HCT116 (cell line): ENCODE results near the gene WDR88. TPM values are rescaled to one million over a fixed set of nuclear protein-coding genes. Genes with fewer than 3 reads are reported as not detected.

ENCODE experiments used
- ATAC-seq: fragments of 200-7000 bp; cut with Tn5 transposase; 2 replicates; pipeline ENCODE4 v1.9.1; 2020; ENCODE audit warnings: mild to moderate bottlenecking, moderate library complexity
- BruUV-seq: library from RNA; stranded (reverse); fragments of 400-500 nt; replicated peaks from 2 replicates; lab custom pipeline; 2021; lab: Mats Ljungman, UMichigan
- CTCF ChIA-PET: fragments of 300-600 bp; sonication (Branson Sonifier 250); formaldehyde crosslinking; loops from one replicate; lab custom pipeline; 2021; ENCODE audit warnings: antibody characterized with exemption; lab: Charles Lee
- POLR2A ChIA-PET: fragments of 300-600, 350-600 bp; sonication (Branson Sonifier 250); formaldehyde crosslinking; loops from one replicate; lab custom pipeline; 2021; ENCODE audit warnings: antibody characterized with exemption; lab: Charles Lee
- RAD21 ChIA-PET, 2 experiments: fragments of 300-600 bp; sonication (Branson Sonifier 250); formaldehyde crosslinking; loops; one replicate each; lab custom pipeline; 2023; ENCODE audit warnings: low total read pairs in 2 of 2; ENCODE audit not compliant: uncharacterized antibody in 2 of 2, unreplicated experiment in 2 of 2, low non-redundant PET in 1 of 2; lab: Charles Lee
- DNase-seq: peaks from one replicate; pipeline ENCODE4 v3.0.0-alpha.2; 2010; ENCODE audit warnings: low read depth, low spot score
- H2AFZ ChIP-seq: fragments of 200-600 bp; shearing (Covaris generic), sonication (generic); 2 replicates; pipeline ENCODE4 v1.6.1; 2017; ENCODE audit warnings: low read depth, mixed run types, mixed read lengths, antibody characterized with exemption, low read length; ENCODE audit not compliant: poor library complexity, severe bottlenecking
- H3K27ac ChIP-seq: 2 replicates; pipeline ENCODE4 v1.5.1; 2012; ENCODE audit warnings: low read depth, low read length
- H3K27me3 ChIP-seq: fragments of 200-600 bp; sonication (generic); 2 replicates; pipeline ENCODE4 v1.6.1; 2016; ENCODE audit warnings: mixed run types, low read length, mixed read lengths; ENCODE audit not compliant: insufficient read depth
- H3K36me3 ChIP-seq, 2 experiments: fragments of 200-500 bp in 1 of 2; fragments of 200-600 bp in 1 of 2; sonication (Bioruptor generic) in 1 of 2; sonication (generic) in 1 of 2; 2 replicates each; pipeline versions ENCODE4 v1.5.1 to v1.6.1; 2014 to 2016; ENCODE audit warnings: low read length in 2 of 2, inconsistent platforms in 1 of 2, mixed read lengths in 1 of 2, mixed run types in 1 of 2; ENCODE audit not compliant: insufficient read depth in 2 of 2, control insufficient read depth in 1 of 2
- H3K4me1 ChIP-seq, 2 experiments: fragments of 200-600 bp in 1 of 2; sonication (generic) in 1 of 2; 2 replicates each; pipeline versions ENCODE4 v1.5.1 to v1.6.1; 2012 to 2017; ENCODE audit warnings: low read length in 2 of 2, inconsistent platforms in 1 of 2, mild to moderate bottlenecking in 1 of 2, mixed read lengths in 1 of 2, mixed run types in 1 of 2, moderate library complexity in 1 of 2; ENCODE audit not compliant: insufficient read depth in 2 of 2, control insufficient read depth in 1 of 2
- H3K4me2 ChIP-seq: fragments of 200-600 bp; sonication (generic); 2 replicates; pipeline ENCODE4 v1.6.1; 2017; ENCODE audit warnings: mixed run types, low read length, mixed read lengths
- H3K4me3 ChIP-seq, 2 experiments: fragments of 200-600 bp in 1 of 2; sonication (generic) in 1 of 2; replicated peaks in 1 of 2; 2 replicates each; pipeline ENCODE4 v1.5.1; 2011 to 2016; ENCODE audit warnings: low read length in 2 of 2, control low read depth in 1 of 2, low read depth in 1 of 2, mild to moderate bottlenecking in 1 of 2, mixed read lengths in 1 of 2, mixed run types in 1 of 2
- H3K79me2 ChIP-seq: fragments of 200-600 bp; sonication (generic); 2 replicates; pipeline ENCODE4 v1.6.1; 2017; ENCODE audit warnings: mild to moderate bottlenecking, mixed run types, low read length, moderate library complexity, mixed read lengths; ENCODE audit not compliant: insufficient read depth
- H3K9ac ChIP-seq: fragments of 200-600 bp; sonication (generic); 2 replicates; pipeline ENCODE4 v1.6.1; 2016; ENCODE audit warnings: low read length, mixed read lengths
- H3K9me2 ChIP-seq: fragments of 200-600 bp; sonication (generic), shearing (Covaris generic); 2 replicates; pipeline ENCODE4 v1.6.1; 2017; ENCODE audit warnings: mixed run types, mild to moderate bottlenecking, moderate library complexity; ENCODE audit not compliant: insufficient read depth
- H3K9me3 ChIP-seq, 2 experiments: fragments of 200-500 bp in 1 of 2; fragments of 200-600 bp in 1 of 2; sonication (Bioruptor generic) in 1 of 2; sonication (generic) in 1 of 2; 2 replicates each; pipeline ENCODE4 v1.6.1; 2014 to 2017; ENCODE audit warnings: low read length in 2 of 2, mixed read lengths in 2 of 2, inconsistent platforms in 1 of 2, low read depth in 1 of 2, mild to moderate bottlenecking in 1 of 2, mixed run types in 1 of 2, moderate library complexity in 1 of 2; ENCODE audit not compliant: control insufficient read depth in 1 of 2, insufficient read depth in 1 of 2
- H4K20me1 ChIP-seq: fragments of 200-600 bp; sonication (generic), shearing (Covaris generic); 2 replicates; pipeline ENCODE4 v1.6.1; 2017; ENCODE audit warnings: mixed run types, mild to moderate bottlenecking, moderate library complexity; ENCODE audit not compliant: insufficient read depth
- CEBPB ChIP-seq: IDR thresholded peaks from 2 replicates; pipeline ENCODE4 v1.6.1; 2012; ENCODE audit warnings: low read depth
- ELF1 ChIP-seq: IDR thresholded peaks from 2 replicates; pipeline ENCODE4 v1.6.1; 2012; ENCODE audit warnings: low read depth, borderline replicate concordance
- FOSL1 ChIP-seq: IDR thresholded peaks from 2 replicates; pipeline ENCODE4 v1.6.1; 2012; ENCODE audit warnings: low read depth
- POLR2A ChIP-seq: IDR thresholded peaks from 2 replicates; pipeline ENCODE4 v1.7.0; 2011; ENCODE audit warnings: borderline replicate concordance; ENCODE audit not compliant: insufficient read depth, insufficient read length; ENCODE audit errors: extremely low read depth
- POLR2AphosphoS5 ChIP-seq: IDR thresholded peaks from 2 replicates; pipeline ENCODE4 v1.6.1; 2011; ENCODE audit warnings: mild to moderate bottlenecking, low read depth, low read length, moderate library complexity
- RAD21 ChIP-seq: IDR thresholded peaks from 2 replicates; pipeline ENCODE4 v1.6.1; 2012; ENCODE audit warnings: low read depth, mild to moderate bottlenecking
- SP1 ChIP-seq: IDR thresholded peaks from 2 replicates; pipeline ENCODE4 v1.6.1; 2012; ENCODE audit warnings: low read depth
- SRF ChIP-seq: IDR thresholded peaks from 2 replicates; pipeline ENCODE4 v1.6.1; 2012; ENCODE audit warnings: low read depth
- TCF7L2 ChIP-seq: IDR thresholded peaks from 2 replicates; pipeline ENCODE4 v1.7.0; 2011; ENCODE audit warnings: borderline replicate concordance, inconsistent platforms; ENCODE audit not compliant: insufficient read depth, insufficient read length; ENCODE audit errors: extremely low read depth
- YY1 ChIP-seq: IDR thresholded peaks from 2 replicates; pipeline ENCODE4 v1.6.1; 2011; ENCODE audit warnings: low read length, low read depth, moderate library complexity, mild to moderate bottlenecking; ENCODE audit not compliant: insufficient replicate concordance; ENCODE audit errors: extremely low read depth
- intact Hi-C: fragments of 100-400 bp; cut with micrococcal nuclease; formaldehyde crosslinking; loops from 2 replicates; pipeline ENCODE4 v1.10.0; 2022
- total RNA-seq: library from RNA; stranded (reverse); gene quantifications from one replicate; pipeline ENCODE4 v1.2.1, GENCODE V29; 2021; ENCODE audit not compliant: unreplicated experiment
- TF ChIP-seq, protein P1 (sequence below), 3 experiments: fragments of 200-600 bp in 1 of 3; sonication (generic) in 1 of 3; IDR thresholded peaks in 2 of 3; conservative IDR thresholded peaks in 1 of 3; 2 replicates each; pipeline ENCODE4 v1.5.1; 2012 to 2017; ENCODE audit warnings: low read depth in 2 of 3, low read length in 2 of 3, antibody characterized with exemption in 1 of 3, borderline replicate concordance in 1 of 3, control low read depth in 1 of 3, mild to moderate bottlenecking in 1 of 3, mixed read lengths in 1 of 3, mixed run types in 1 of 3, moderate library complexity in 1 of 3; ENCODE audit not compliant: insufficient read depth in 1 of 3
- TF ChIP-seq, protein P2 (sequence below): IDR thresholded peaks from 2 replicates; pipeline ENCODE4 v1.6.1; 2011; ENCODE audit warnings: mild to moderate bottlenecking, low read length, moderate library complexity; ENCODE audit not compliant: insufficient replicate concordance; ENCODE audit errors: extremely low read depth
- TF ChIP-seq, protein P3 (sequence below): IDR thresholded peaks from 2 replicates; pipeline ENCODE4 v1.6.1; 2012

WDR88 gene
- total RNA-seq, 1 experiment from 2014 or later: not detected

DNA sequence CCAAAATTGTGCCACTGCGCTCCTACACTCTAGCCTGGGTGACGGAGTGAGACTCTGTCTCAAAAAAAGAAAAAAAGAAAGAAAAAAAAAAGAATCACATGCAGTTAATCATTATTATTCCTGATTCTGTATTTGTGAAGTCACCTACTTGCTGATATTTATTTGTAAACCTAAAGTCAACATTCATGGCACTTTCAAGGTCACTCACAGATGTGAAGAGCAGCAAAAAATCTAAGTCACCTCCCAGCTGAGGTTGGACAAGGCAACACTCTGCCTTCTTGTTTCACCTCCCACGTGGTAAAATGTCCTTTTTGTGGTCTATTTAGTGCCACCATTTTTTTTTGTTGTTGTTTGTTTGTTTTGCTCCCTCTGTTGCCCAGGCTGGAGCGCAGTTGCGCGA, 26.5 kb downstream of the WDR88 start (continued):
- TF ChIP-seq, protein P1, sequence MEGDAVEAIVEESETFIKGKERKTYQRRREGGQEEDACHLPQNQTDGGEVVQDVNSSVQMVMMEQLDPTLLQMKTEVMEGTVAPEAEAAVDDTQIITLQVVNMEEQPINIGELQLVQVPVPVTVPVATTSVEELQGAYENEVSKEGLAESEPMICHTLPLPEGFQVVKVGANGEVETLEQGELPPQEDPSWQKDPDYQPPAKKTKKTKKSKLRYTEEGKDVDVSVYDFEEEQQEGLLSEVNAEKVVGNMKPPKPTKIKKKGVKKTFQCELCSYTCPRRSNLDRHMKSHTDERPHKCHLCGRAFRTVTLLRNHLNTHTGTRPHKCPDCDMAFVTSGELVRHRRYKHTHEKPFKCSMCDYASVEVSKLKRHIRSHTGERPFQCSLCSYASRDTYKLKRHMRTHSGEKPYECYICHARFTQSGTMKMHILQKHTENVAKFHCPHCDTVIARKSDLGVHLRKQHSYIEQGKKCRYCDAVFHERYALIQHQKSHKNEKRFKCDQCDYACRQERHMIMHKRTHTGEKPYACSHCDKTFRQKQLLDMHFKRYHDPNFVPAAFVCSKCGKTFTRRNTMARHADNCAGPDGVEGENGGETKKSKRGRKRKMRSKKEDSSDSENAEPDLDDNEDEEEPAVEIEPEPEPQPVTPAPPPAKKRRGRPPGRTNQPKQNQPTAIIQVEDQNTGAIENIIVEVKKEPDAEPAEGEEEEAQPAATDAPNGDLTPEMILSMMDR (IDR thresholded peaks at IDR 0.05 in 2 of 3, conservative IDR thresholded peaks at IDR 0.05 in 1 of 3; ENCODE audit: borderline replicate concordance in 1 of 3, insufficient read depth in 1 of 3, low read depth in 2 of 3, low read length in 2 of 3): no peak
- TF ChIP-seq, protein P2, sequence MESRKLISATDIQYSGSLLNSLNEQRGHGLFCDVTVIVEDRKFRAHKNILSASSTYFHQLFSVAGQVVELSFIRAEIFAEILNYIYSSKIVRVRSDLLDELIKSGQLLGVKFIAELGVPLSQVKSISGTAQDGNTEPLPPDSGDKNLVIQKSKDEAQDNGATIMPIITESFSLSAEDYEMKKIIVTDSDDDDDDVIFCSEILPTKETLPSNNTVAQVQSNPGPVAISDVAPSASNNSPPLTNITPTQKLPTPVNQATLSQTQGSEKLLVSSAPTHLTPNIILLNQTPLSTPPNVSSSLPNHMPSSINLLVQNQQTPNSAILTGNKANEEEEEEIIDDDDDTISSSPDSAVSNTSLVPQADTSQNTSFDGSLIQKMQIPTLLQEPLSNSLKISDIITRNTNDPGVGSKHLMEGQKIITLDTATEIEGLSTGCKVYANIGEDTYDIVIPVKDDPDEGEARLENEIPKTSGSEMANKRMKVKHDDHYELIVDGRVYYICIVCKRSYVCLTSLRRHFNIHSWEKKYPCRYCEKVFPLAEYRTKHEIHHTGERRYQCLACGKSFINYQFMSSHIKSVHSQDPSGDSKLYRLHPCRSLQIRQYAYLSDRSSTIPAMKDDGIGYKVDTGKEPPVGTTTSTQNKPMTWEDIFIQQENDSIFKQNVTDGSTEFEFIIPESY: no peak
- no peak for TF ChIP-seq POLR2AphosphoS5
- no peak for TF ChIP-seq CEBPB
- TF ChIP-seq SRF: no peak
- TF ChIP-seq, all 23 proteins: peak for 0

DNA sequence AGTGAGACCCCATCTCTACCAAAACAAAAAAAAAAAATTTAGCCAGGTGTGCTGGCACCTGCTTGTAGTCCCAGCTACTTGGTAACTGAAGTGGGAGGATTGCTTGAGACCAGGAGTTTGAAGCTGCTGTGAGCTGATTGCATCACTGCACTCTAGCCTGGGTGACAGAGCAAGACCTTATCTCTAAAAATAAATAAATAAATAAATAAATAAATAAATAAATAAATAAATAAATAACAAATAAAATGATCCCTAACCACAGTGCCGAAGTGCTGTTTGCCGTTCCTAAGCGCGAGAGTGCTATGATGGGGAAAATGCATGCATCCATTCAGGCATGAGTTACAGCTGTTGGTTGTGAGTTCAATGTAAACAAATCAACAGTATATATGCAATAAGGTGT, 27.2 kb downstream of the WDR88 start:
- ATAC-seq (no peak), DNase-seq (no peak)
- H3K27me3 ChIP-seq: no peaks in the 10 kb centered on the region
- H4K20me1 ChIP-seq: no peaks in the 10 kb centered on the region
- no peaks in the 10 kb centered on the region for H3K9me3 ChIP-seq
- intact Hi-C loops: no loop called here
- no peaks in the 10 kb centered on the region for H3K79me2 ChIP-seq
- H3K27ac ChIP-seq: no peak overlapping the region
- no peaks in the 10 kb centered on the region for H3K9me2 ChIP-seq
- ChIA-PET CTCF (no interaction called here), RAD21 (no interaction called here), POLR2A (no interaction called here)
- H3K4me1 ChIP-seq: no peaks in the 10 kb centered on the region
- no peak overlapping the region for H3K4me3 ChIP-seq
- H3K9ac ChIP-seq: no peak overlapping the region
- no peak overlapping the region for H3K4me2 ChIP-seq
- H3K36me3 ChIP-seq: no peaks in the 10 kb centered on the region
- no peak overlapping the region for H2AFZ ChIP-seq
- no TSS peak for BruUV-seq
- TF ChIP-seq RAD21 (no peak), ELF1 (no peak), POLR2A (no peak), SP1 (no peak), FOSL1 (no peak), YY1 (no peak), TCF7L2 (no peak)
- TF ChIP-seq, protein P2: no peak
- TF ChIP-seq, protein P3, sequence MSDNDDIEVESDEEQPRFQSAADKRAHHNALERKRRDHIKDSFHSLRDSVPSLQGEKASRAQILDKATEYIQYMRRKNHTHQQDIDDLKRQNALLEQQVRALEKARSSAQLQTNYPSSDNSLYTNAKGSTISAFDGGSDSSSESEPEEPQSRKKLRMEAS: no peak
- TF ChIP-seq, protein P1 (IDR thresholded peaks at IDR 0.05 in 2 of 3, conservative IDR thresholded peaks at IDR 0.05 in 1 of 3; ENCODE audit: borderline replicate concordance in 1 of 3, insufficient read depth in 1 of 3, low read depth in 2 of 3, low read length in 2 of 3): no peak
